Activated T-cell treated with anti-CD3 and anti-CD28 coated beads for 4 hours (primary cell): ENCODE measurements around the gene MLLT10.

ENCODE experiments used
- DNase-seq: peaks from one replicate; pipeline ENCODE4 v3.0.0-alpha.2; 2020

The MLLT10 gene

GRCh38 chr10:21749788-21750187 lies 215.8 kb downstream of the MLLT10 start:
- no peak for DNase-seq

GRCh38 chr10:21750424-21750823 lies 216.4 kb downstream of the MLLT10 start:
- DNase-seq = no peak

DNA sequence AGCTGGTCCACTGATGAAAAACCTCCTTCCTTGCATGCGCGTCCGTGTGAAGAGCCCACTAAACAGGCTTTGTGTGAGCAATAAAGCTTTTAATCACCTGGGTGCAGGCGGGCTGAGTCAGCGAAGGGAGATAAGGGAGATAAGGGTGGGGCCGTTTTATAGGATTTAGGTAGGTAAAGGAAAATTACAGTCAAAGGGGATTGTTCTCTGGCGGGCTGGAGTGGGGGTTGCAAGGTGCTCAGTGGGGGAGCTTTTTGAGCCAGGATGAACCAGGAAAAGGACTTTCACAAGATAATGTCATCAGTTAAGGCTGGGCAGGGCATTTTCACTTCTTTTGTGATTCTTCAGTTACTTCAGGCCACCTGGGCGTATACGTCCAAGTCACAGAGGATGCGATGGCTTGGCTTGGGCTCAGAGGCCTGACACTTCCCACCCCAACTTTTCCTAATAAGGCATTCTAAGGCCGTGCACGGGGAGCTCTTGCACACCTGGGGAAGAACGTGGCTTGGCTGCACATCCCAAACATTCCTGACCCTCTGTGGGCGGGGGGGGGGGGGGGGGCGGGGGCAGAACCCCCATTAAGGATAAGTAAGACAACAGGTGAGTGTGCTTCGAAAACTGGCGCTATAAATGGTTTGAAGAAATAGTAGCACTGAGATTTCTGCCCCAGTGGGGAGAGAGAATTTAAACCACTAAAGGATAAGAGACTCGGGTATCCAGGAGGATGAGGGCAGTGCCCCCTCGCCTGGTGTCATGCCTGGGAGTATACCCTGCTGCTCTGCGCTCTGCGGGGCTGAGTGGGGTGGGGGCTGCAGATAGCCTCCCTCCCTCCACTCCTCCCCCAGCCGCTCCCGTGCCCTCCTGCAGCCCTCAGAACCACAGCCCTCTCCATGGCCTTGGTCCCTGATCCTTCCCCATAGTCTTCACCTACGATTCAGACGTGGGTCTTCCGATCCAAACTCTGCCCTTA lies 217.6 kb downstream of the MLLT10 start:
- no peak for DNase-seq

GRCh38 chr10:21753497-21754270 lies 219.7 kb downstream of the MLLT10 start:
- DNase-seq = no peak

GRCh38 chr10:21754410-21755011 lies 220.5 kb downstream of the MLLT10 start:
- no peak for DNase-seq

DNA sequence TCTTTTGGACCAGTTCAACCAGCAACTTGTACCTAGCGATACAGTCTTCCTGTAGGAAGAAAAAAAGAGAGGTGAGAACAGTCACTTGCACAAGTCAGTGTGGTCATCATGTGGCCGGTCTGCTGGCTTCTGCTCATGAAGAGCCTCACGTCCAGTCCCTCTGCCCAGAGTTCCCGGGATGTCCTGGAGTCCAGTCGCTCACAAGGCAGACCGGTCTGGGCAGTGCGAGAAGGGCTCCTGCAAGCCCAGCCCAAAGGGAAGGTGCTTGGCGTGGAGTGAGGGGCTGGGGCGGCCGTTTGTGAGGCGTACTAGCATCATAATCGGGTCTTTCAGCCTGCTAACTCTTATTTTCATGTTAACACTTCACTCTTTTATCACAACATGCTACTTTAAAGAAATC lies 222.7 kb downstream of the MLLT10 start:
- no peak for DNase-seq

GRCh38 chr10:21757185-21757901 lies 223.3 kb downstream of the MLLT10 start:
- no peak for DNase-seq

DNA sequence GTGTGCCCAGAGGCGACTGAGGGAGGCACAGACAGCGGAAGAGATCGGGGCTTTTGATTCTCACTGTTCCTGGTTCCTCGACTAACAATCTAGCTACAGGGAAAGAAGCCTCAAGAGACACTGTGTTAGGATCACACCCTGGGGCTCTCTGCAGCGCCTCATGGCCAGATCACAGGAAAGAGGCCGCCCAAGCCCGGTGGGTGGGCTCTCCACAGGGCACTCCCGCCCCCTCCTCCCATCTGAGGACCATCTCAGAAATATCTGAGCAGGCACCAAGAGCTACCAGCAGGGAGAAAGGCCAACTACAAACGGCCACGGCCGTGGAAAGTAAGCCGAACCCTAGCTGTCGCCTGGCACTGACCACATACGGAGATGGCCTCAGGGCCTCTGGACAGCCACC lies 224.2 kb downstream of the MLLT10 start:
- DNase-seq = no peak

GRCh38 chr10:21758696-21759095 lies 224.7 kb downstream of the MLLT10 start:
- DNase-seq = no peak

DNA sequence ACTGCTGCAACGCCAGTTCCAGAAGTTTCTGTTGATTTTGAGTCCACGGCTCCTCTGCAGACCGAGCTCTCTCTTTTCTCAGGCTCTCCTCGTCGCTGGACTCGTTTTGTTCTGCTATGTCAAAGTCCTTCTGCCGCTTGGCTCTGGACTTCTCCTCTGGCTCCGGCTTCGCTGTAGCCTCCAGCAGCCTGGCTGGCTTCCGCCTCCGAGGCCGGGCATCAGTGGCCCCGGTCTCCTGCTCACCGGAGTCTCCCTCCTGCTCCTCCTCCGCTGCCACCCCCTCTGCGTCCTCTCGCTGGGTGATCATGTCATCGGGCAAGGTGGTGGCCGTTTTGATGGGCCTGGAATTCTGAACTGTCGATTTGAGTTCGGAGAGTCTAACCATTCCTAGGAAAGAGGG lies 225.2 kb downstream of the MLLT10 start:
- no peak for DNase-seq

DNA sequence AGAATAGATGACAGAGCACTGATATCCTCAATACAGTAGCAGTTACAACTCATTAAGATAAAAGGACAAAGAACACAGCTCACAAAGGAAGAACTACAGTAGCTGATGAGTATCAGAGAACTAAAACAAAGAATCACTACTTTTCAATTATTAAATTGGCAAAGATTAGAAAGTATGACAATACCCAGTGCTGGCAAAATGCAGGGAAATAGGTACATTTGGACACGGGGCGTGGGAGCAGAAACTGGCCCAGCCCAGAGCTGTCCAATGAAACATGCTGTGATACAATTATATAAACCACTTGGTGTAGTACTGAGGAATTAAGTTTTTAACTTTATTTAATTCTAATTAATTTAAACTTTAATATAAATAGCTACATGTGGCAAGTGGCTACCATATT lies 226.3 kb downstream of the MLLT10 start:
- no peak for DNase-seq

DNA sequence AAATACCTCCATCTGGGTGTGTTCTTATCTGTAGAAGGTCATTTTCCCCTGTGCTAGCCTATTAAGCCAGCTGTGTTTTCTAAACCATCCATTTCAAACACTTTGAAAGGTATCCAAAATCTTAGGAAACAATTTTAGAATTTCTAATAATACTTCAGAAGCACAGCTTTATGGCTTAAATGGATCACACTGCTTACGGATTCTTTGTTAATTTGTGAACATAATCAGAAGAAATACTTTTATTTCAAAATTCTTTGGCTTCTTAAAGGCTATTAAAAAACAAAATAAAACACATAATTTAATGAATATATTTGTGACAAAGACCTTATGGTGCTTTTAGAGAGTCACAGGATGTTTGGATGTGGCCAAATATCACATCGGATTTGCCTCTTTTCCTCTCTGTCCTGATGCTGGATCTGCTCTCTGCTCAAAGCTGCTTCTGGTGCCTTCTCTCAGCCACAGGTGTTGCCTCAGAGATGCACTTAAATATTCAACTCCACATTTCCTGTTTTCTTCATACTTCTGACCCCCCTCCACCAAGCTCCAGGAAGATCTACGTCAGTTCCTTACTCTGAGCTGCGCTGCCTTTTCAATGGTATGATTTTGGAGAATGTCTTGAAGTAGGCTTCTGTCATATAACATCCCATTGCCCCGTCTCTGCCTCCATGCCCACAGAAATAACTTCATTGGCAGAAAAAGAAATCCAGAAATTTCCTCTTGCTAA lies 230.6 kb downstream of the MLLT10 start:
- DNase-seq = no peak

DNA sequence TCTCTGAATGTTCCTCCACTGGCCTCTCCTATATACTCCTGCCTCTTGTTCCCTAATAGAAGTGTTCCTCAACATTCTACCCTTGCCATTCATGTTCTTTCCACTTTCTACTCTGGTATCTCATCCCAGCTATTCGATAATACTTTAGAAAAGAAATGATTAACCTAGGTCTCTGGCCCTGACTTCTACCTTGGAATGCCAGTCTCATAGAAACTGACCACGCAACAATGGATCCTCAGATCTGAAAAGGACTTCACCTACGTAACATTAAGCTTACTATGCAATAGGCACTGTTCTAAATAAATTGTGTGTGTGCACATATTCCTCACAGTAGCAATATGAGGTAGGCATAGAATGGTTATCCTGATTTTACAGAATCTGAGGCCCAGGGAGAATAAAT lies 235.0 kb downstream of the MLLT10 start:
- no peak for DNase-seq

GRCh38 chr10:21771219-21771618 lies 237.2 kb downstream of the MLLT10 start:
- no peak for DNase-seq

DNA sequence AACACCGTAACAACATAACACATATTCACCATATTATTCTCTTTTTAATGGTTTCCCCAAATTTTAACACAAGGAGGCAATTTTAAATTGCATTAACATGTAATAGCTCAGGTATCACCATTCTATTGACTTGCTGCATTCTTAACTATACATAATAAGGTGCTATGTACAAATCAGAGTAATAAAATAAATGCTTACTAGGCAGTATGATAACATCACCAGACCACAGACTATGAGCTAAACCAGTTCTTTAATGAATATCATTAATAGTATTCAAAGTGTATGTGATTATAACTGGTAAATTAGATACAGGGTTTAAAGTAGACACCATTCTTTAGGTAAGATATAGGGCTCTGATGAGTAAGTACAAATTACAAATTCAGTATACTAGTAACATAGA lies 242.9 kb downstream of the MLLT10 start:
- no peak for DNase-seq

- no peak for DNase-seq
Observed at GRCh38 chr10:21791276-21791675, 257.2 kb downstream of the MLLT10 start.
